GM21447 (cell line): ENCODE results near the gene CUL5.
"Not testable (repeated sequence)": the region's sequence is repeated elsewhere in the genome, so short reads cannot be mapped to it uniquely, and the experiment has no call there.

Source experiments
- ATAC-seq: cut with Tn5 transposase; IDR thresholded peaks from one replicate; pipeline ENCODE4 v1.9.1; 2021; ENCODE audit not compliant: unreplicated experiment

Gene CUL5

DNA sequence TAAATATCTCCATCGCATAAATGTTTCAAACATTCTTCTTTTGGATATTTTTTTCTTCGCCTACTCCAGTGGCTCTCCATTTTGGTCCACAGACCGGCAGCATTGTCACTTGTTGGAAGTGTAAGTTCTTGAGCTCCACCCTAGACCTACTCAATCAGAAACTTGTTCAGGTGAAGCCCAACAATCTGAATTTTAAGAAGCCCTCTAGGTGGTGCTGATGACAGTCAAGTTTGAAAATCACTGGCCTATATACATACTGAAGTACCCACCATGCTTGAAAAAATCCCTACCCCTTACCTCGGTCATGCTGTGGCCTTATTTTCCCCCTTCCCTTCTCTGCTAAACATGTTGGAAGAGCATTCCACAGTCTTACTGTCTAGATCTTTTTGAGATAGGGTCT lies 102.4 kb downstream of the CUL5 start:
- no peak for ATAC-seq

DNA sequence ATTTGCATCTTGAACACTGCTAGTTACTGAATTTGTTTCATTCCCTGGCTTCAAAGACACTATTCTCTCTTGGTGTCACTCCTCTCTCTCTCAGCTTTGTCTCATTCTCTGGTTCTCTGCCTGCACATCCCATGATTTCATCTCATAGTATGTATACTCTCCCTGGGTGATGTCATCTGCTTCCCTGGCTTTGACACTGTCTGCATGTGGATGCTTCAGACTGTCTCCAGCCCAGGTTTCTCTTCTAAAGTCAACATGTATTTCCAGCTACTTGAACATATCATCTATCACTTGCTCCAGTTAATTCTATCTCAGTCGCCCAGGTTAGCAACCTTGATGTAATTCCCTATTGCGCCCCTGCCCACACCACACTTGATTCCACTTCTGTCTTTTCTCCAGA lies 103.4 kb downstream of the CUL5 start:
- no peak for ATAC-seq

DNA sequence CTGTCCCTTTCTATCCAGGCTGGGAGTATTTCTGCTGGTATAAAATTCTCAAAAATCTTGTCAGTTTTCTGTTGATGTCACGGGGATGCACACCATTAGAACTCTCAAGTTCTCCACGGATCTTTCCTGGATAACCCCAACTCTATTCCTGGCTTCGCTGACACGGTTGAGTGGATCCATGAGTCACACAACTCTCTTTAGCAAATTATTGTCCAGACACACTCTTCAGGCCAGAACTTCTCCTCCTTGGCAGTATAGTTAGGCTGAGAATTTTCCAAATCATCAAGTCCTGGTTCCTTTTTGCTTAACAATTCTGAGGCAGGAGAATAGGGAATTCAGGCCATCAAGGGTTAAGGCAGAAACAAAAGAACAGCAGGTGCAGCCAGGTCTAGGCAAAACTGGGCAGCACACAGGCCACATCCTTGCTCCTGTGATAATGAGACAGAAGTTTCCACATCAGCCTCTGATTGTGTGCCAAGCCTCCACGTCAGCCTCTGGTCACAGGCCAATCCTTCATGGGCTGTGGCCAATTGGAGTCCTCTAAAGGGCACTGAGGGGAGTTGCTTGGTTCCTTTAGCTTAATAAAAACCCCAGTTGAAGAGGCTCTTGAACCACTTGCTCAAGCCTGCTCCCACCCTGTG lies 106.9 kb downstream of the CUL5 start:
- no peak for ATAC-seq

DNA sequence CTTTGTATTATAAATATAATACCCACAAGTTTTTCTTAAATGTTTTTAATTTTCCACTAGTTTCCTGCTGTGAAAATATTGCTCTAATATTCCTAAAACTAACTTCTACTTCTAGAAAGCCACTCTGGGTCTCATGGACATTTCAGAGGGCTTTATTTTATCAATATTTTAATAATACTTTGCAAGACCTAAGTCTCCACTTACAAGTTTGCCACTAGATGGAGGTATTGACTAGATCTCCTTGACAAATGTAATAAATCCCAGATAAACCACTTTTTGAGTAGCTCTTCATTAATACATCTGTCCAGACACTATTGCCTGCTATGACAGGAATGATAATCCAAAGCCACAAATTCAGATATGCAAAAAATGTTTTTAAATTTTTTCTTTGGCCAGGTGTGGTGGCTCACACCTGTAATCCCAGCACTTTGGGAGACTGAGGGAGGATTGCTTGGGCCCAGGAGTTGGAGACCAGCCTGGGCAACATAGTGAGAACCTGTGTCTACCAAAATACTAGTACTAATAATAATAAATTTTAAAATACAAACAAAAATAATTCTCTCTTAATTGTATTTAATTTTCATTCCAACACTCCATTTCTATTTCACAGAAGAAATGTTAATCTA lies 109.2 kb downstream of the CUL5 start:
- ATAC-seq, result no peak

DNA sequence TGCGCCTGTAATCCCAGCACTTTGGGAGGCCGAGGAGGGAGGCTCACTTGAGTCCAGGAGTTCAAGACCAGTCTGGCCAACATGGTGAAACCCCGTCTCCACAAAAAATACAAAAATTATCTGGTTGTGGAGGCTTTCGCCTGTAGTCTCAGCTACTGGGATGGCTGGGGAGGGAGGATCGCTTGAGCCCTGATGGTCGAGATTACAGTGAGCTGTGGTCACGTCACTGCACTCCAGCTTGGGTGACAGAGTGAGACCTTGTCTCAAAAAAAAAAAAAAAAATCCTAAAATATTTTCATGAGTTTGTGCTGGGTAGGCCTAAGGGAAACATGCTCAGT lies 112.2 kb downstream of the CUL5 start:
- not testable (repeated sequence) for ATAC-seq

DNA sequence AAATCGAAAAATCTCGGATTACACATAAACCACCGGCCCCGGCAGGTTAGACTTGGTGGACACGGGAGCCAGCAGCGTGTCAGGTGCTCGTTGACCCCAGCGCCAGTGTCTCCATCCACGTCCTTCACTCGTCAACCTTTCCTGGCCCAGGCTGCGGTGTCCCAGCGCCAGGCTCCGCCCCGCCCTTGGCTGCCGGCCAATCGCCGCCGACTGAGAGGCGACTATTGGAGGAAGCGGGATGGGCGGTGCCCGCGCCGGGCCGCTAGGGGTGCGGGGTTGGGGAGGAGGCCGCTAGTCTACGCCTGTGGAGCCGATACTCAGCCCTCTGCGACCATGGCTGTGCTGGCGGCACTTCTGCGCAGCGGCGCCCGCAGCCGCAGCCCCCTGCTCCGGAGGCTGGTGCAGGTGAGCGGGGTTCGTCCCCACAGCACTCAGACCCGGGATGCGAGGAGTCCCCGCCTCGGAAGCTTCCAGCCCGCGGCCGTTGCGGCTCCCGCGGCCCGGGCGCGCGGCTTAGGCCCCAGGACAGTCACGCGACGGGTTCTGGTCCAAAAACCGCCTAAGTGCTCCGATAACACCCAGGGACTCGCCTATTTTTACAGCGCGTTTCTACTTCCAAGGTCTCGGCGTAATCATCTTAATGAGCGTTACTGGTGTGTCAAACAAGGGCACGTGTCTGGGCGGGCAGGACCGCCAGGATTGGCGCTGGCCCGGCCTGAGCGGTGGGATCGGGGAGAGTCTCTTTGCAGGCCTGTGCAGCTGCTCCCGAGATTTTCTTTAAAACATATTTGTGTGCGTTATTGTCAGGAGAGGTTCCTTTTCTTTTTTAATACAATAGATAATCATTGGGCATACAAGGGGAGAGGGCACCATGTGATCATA lies 112.8 kb downstream of the CUL5 start, which contains the start of gene ACAT1:
TSS of gene ACAT1 (plus strand) at position 294 of the 882 bp plus-strand sequence. CDS start at position 334, 40 bp downstream.
- ATAC-seq, result peak; percentile 93

DNA sequence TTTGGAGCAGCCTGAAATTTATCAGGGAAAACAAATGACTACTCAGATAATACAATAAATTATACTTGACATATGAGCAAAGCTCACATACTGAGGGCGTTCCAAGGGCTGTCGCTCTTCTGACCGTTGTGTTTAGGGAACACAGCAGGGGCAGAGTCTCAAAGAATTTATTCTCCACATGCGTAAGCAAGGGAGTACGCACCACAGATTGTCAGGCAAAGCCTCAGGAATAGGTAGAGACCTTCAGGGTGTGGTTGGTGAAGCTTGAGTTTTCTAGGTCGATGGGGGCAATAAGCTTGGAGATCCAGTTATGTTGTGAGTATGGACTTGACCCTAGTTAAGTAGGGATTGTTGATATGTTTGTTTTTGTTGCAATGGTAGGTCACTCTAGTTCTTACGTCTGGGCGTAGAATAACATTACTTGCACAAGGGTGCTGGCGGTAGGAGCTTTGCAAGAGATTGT lies 113.5 kb downstream of the CUL5 start:
- ATAC-seq, result no peak

DNA sequence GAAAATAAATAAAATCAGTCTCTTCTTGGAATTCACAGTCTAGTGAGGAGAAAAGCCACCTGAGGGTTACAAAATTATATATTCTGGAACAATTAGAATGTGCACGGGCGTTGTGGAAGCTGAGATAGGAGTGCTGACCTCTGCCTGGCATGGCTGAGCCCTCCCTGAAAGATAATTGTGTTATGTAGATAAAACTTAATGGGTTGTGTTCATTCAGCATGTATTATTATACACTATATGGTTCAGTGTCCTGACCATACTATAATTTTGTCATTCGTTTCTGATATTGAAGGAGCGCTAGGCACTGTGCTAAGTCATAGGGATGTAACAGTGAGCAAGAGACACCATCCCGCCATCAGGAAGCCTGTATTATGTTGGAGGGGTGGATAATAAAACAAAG lies 116.4 kb downstream of the CUL5 start:
- ATAC-seq, result no peak

DNA sequence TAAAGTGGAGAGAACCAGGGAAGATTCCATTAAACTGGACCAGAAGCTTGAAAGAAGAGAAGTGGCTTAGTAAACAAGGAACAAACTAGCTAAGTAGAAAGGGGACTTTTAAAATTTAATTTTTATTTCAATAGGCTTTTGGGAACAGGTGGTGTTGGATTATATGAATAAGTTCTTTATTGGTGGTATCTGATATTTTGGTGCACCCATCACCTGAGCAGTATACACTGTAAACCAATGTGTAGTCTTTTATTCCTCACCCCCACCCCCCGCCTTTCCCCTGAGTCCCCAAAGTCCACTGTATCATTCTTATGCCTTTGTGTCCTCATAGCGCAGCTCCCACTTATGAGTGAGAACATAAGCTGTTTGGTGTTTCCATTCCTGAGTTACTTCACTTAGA lies 120.1 kb downstream of the CUL5 start:
- ATAC-seq, result no peak

DNA sequence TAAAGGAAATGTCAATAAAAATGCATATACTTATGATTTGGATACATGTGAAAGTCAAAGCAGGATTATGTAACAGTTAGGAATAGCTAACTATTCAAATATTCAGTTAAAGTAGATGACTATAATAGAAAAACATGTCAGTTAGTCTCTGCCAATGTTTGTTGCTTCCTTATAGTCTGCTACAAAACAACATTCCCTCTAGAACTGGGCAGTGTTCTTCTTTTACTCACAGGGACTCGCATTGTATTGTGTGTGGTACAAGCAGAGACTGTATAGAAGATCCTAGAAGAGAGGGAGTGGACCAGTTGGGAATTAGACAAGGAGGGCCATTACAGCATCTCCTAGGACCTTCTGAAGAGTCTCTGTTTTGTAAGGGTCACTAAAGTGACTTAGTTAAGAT lies 123.3 kb downstream of the CUL5 start:
- ATAC-seq, result no peak

DNA sequence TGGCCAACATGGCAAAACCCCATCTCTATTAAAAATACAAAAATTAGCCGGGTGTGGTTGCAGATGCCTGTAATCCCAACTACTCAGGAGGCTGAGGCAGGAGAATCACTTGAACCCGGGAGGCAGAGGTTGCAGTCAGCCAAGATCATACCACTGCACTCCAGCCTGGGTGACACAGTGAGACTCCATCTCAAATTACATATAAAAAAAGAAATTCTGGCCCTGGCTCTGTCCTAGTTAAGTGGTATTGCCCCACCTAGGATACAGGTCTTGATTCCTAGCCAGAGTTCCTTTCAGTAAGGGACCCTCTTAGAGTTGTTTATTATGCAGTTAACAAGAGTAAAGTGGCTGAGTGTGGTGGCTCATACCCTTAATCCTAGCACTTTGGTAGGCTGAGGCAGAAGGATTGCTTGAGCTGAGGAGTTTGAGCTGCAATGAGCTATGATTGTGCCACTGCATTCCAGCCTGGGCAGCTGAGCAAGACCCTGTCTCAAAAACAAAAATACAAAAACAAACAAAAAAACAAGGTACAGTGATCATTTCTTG lies 124.4 kb downstream of the CUL5 start:
- not testable (repeated sequence) for ATAC-seq

DNA sequence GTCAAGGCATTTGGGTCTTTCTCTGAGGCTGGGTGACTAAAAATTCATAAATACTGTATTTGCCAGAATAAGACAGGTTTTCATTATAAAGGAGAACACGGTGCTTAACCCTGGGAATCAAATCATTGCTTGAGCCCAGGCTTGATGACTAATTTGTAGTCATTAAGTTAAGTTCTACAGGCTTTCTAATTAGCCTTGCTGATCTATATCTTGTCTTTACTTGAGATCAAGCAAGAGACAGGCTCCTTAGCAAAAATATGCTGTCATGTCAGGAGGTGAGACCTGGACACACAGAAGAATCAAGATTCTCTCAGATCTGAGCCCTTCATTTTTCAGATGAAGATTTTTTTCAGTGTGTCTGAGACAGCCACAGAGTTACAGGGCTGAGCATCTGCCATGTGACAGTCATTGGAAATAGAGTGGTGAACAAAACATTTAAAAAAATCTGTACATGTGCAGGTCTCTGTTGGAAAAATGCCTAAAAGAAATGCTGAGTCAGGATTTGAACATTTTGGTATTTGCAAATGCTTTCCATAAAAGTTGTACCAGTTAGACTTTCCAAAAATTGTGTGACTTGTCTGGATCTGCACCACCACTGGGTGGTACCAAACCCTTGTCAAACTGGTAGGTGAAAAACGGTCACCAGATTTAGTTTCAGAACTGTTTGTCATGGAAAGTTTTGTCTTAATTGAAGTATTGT lies 127.3 kb downstream of the CUL5 start:
- no peak for ATAC-seq

DNA sequence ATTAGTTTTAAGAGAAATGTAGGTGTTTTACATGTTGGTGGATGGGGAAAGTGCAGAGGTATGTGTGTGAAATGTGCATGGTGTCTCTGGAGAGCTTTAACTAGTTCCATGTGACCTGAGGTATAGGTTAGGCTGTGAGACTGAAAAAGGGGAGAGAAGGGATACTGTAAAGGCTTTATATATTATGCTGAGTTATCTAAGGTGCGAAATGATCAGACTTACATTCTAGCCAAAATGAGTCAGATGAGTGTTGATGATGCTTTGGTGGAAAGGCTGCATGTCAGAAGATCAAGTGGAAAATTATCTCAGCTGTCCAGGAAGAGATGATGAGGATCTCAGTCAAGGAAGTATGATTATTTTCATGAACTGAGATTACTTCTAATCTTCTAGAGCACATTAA lies 128.5 kb downstream of the CUL5 start:
- no peak for ATAC-seq

DNA sequence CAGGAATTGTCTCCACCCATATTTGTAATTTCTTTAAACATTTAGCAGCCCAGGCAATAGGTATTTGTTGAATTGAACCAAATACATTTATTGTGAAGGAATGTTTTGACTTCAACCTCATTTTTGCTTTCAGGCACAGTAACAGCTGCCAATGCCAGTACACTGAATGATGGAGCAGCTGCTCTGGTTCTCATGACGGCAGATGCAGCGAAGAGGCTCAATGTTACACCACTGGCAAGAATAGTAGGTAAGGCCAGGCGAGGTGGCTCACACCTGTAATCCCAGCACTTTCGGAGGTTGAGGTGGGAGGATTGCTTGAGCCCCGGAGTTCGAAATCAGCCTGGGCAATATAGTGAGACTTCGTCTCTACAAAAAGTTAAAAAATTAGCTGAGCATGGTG lies 133.6 kb downstream of the CUL5 start:
- ATAC-seq, result no peak

DNA sequence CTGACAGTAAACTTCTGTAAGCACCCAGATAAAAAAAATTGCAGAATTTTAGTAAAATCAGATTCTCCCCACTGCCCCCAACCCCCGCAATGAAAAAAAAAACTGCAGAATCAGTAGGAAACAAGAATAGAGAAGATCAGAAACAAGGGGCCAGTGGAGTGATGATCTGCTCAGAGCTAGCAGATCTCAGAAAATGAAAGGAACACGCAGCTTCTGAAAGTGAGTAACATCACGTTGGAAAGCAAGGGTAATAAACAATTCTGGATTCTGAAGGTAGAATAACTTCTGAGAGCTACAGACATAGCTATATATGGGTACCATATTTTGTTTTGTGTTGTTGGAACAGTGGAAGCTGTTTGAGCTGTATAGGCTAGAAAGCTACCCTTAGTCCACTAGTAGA lies 135.9 kb downstream of the CUL5 start:
- no peak for ATAC-seq

DNA sequence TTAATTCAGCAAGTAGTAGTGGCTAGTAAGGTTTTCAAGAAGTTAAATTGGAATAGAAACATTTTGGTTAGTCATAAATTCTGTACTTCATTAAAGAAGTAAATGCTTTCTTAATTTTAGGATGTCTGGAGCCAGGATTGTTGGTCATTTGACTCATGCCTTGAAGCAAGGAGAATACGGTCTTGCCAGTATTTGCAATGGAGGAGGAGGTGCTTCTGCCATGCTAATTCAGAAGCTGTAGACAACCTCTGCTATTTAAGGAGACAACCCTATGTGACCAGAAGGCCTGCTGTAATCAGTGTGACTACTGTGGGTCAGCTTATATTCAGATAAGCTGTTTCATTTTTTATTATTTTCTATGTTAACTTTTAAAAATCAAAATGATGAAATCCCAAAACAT lies 138.5 kb downstream of the CUL5 start:
- no peak for ATAC-seq

DNA sequence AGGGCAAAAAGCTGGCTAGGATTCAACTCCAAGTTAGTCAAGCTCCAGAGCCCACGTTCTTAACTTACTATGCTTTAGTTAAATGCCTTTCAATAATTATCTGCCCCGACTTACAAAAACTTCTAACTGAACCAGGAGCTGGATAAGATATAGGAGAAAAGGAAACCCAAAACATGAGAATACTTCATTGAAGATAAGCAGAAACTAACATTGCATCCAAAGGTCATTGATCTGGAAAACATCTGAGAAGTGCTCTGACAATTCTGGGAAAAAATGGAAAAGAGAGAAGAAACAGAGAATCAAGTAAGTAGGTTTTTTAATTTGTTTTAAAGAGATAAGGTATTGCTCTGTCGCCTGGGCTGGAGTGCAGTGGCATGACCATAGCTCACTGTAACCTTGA lies 139.9 kb downstream of the CUL5 start:
- no peak for ATAC-seq

DNA sequence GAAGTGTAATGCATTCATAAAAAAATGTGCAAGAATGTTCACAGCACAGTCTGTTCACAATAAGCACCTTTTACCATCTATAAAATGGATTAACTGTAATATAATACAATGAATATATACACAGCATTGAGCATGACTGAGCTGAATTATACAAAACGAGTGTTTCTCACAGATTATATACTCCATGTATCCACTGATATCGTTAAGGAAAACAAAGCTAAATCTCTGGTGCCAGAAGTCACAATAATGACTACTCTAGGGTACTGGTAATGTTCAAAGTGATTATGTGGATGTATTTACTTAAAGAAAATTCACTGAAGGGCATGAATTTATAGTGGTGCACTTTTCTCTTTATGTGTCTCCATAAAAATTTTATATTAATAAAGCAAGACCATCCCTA lies 145.9 kb downstream of the CUL5 start:
- ATAC-seq, result no peak
